Lower lobe of right lung (tissue), 2 donors: ENCODE measurements around the gene GOLGA6L6. TPM values are rescaled to one million over a fixed set of nuclear protein-coding genes. Genes with fewer than 3 reads are reported as not detected.
A peak's percentile ranks its signal among the peaks of the same experiment; 100 is the strongest.
"Not testable (repeated sequence)": the region's sequence is repeated elsewhere in the genome, so short reads cannot be mapped to it uniquely, and the experiment has no call there.

Experiments used
- ATAC-seq, 2 donors: fragments of 200-7000 bp; cut with Tn5 transposase; one replicate each; pipeline ENCODE4 v1.9.1; 2020 to 2022; ENCODE audit warnings: mild to moderate bottlenecking in 2 of 2, moderate library complexity in 2 of 2
- DNase-seq: peaks from one replicate; pipeline ENCODE4 v3.0.0-alpha.2; 2020
- H3K27ac ChIP-seq: fragments of 200-600 bp; one replicate; pipeline ENCODE4 v1.8.0; 2022
- H3K27me3 ChIP-seq: fragments of 200-600 bp; one replicate; pipeline ENCODE4 v1.8.0; 2022; ENCODE audit warnings: low read depth
- H3K36me3 ChIP-seq: fragments of 200-600 bp; one replicate; pipeline ENCODE4 v1.8.0; 2022; ENCODE audit warnings: mild to moderate bottlenecking
- H3K4me1 ChIP-seq: fragments of 200-600 bp; one replicate; pipeline ENCODE4 v1.8.0; 2022
- H3K4me3 ChIP-seq: fragments of 200-600 bp; one replicate; pipeline ENCODE4 v1.8.0; 2022; ENCODE audit warnings: mild to moderate bottlenecking
- H3K9me3 ChIP-seq: fragments of 200-600 bp; one replicate; pipeline ENCODE4 v1.8.0; 2022
- intact Hi-C: fragments of 100-400 bp; cut with DNase I; formaldehyde crosslinking; loops from one replicate; pipeline ENCODE4 v1.11.0; 2022
- total RNA-seq: library from RNA; stranded (reverse); fragmentation: NEBNext Ultra II Directional; extraction: Animal tissue kit (Norgen Biotek cat#: 25700); gene quantifications from one replicate; pipeline ENCODE4 v1.2.1, GENCODE V29; 2021
- donor health status: DM: no; HTN: yes; CAD: no; lungs with severe emphysema.

Gene GOLGA6L6
- total RNA-seq, 1 donor from 2014 or later = not detected

DNA sequence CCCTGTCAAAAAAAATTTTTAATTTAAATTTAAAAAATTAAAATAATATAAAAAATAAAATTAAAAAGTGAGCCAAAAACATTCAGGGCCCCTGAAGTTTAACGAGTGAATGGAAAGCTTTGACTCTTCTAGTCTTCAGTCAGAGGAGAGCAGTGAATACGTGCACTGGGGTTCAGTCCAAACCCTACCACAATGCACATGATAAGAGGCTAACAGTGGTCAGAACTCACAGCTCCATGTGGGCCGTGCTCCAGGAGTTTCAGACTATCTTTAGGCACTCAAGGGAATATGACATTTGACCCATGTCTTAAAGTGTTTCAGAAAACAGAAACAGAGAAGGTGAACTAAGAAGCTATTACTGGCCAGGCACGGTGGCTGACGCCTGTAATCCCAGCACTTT, 48.6 kb downstream of the GOLGA6L6 start:
- H3K27ac ChIP-seq, H3K9me3 ChIP-seq, H3K4me1 ChIP-seq, H3K27me3 ChIP-seq, ATAC-seq, DNase-seq, H3K4me3 ChIP-seq, H3K36me3 ChIP-seq, intact Hi-C loops: not testable (repeated sequence)

DNA sequence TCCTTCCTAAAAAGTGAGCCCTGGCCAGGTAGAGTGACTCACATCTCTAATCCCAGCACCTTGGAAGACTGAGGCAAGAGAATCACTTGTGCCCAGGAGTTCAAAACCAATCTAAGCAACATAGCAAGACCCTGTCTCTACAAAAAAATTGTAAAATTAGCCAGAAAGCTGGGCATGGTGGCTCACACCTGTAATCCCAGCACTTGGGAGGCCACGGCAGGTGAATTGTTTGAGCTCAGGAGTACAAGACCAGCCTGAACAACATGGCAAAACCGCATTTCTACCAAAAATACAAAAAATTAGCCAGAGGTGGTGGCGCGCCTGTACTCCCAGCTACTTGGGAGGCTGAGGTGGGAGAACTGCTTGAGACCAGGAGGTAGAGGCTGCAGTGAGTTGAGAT, 49.0 kb downstream of the GOLGA6L6 start:
- H3K36me3 ChIP-seq, H3K4me1 ChIP-seq, ATAC-seq, H3K27ac ChIP-seq, H3K27me3 ChIP-seq, H3K4me3 ChIP-seq, intact Hi-C loops, DNase-seq, H3K9me3 ChIP-seq: not testable (repeated sequence)

DNA sequence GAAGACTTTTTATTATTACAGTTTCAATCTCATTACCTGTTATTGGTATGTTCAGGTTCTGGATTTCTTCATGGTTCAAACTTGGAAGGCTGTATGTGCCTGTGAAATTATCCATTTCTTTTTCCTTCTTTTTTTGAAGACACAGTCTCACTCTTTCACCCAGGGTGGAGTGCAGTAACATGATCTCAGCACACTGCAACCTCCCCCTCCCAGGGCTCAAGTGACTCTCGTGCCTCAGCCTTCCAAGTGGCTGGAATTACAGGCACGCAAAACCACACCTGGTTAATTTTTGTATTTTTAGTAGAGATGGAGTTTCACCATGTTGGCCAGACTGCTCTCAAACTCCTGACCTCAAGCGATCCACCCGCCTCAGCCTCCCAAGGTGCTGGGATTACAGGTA, 52.3 kb downstream of the GOLGA6L6 start:
- H3K4me3 ChIP-seq, H3K36me3 ChIP-seq, H3K27ac ChIP-seq, H3K27me3 ChIP-seq, H3K9me3 ChIP-seq, DNase-seq, intact Hi-C loops, H3K4me1 ChIP-seq: not testable (repeated sequence)
- ATAC-seq = peak in 1 of 2 donors; percentile 74
